ENCODE measurements around the gene RBM20. TPM values are rescaled to one million over a fixed set of nuclear protein-coding genes. Genes with fewer than 3 reads are reported as not detected.

Gene RBM20
- total RNA-seq, 1 donor from 2014 or later, result 101 TPM

- no peak for TF ChIP-seq CTCF (IDR thresholded peaks at IDR 0.05; ENCODE audit: borderline replicate concordance)
- peaks cover 20% of the 10 kb centered on the region for H3K4me1 ChIP-seq
- no peaks in the 10 kb centered on the region for H3K27me3 ChIP-seq (ENCODE audit: low read depth)
- intact Hi-C loops (cut with micrococcal nuclease), result no loop called here
- H3K4me3 ChIP-seq, result no peak overlapping the region
- H3K9me3 ChIP-seq (replicated peaks), result no peaks in the 10 kb centered on the region
- no peaks in the 10 kb centered on the region for H3K36me3 ChIP-seq
- no peak overlapping the region for H3K27ac ChIP-seq (replicated peaks)
- DNase-seq, result no peak
Observed at GRCh38 chr10:110628161-110628560, 16.0 kb upstream of the RBM20 start.

- no peak for TF ChIP-seq CTCF (IDR thresholded peaks at IDR 0.05; ENCODE audit: borderline replicate concordance)
- intact Hi-C loops (cut with micrococcal nuclease), result no loop called here
- peaks cover 20% of the 10 kb centered on the region for H3K4me1 ChIP-seq
- no peak for DNase-seq
- H3K4me3 ChIP-seq, result no peak overlapping the region
- H3K36me3 ChIP-seq, result no peaks in the 10 kb centered on the region
- no peaks in the 10 kb centered on the region for H3K9me3 ChIP-seq (replicated peaks)
- H3K27me3 ChIP-seq (ENCODE audit: low read depth), result no peaks in the 10 kb centered on the region
- peak overlapping the region; percentile 83 for H3K27ac ChIP-seq (replicated peaks)
Observed at GRCh38 chr10:110629680-110630191, 14.4 kb upstream of the RBM20 start.

- no peak overlapping the region for H3K4me3 ChIP-seq
- TF ChIP-seq CTCF (IDR thresholded peaks at IDR 0.05; ENCODE audit: borderline replicate concordance), result no peak
- DNase-seq, result no peak
- H3K27ac ChIP-seq (replicated peaks), result peak overlapping the region; percentile 83
- no peaks in the 10 kb centered on the region for H3K36me3 ChIP-seq
- intact Hi-C loops (cut with micrococcal nuclease), result no loop called here
- no peaks in the 10 kb centered on the region for H3K9me3 ChIP-seq (replicated peaks)
- peaks cover 40% of the 10 kb centered on the region for H3K4me1 ChIP-seq
- no peaks in the 10 kb centered on the region for H3K27me3 ChIP-seq (ENCODE audit: low read depth)
Observed at GRCh38 chr10:110631934-110632333, 12.2 kb upstream of the RBM20 start.

- Histone ChIP-seq H3K4me1 (peaks cover 47% of the 10 kb centered on the region), H3K27ac (replicated peaks) (peak overlapping the region; percentile 56), H3K36me3 (no peaks in the 10 kb centered on the region), H3K9me3 (replicated peaks) (no peaks in the 10 kb centered on the region), H3K4me3 (no peak overlapping the region), H3K27me3 (ENCODE audit: low read depth) (no peaks in the 10 kb centered on the region)
- intact Hi-C loops (cut with micrococcal nuclease), result no loop called here
- DNase-seq, result no peak
- no peak for TF ChIP-seq CTCF (IDR thresholded peaks at IDR 0.05; ENCODE audit: borderline replicate concordance)
Observed at GRCh38 chr10:110632591-110633215, 11.4 kb upstream of the RBM20 start.

- DNase-seq, result peak; percentile 77
- H3K27ac ChIP-seq (replicated peaks), result peak overlapping the region; percentile 87
Observed at GRCh38 chr10:110634527-110635209, 9.5 kb upstream of the RBM20 start.

More at GRCh38 chr10:110634527-110635209, 9.5 kb upstream of the RBM20 start:
- no peaks in the 10 kb centered on the region for H3K9me3 ChIP-seq (replicated peaks)
- no peak for TF ChIP-seq CTCF (IDR thresholded peaks at IDR 0.05; ENCODE audit: borderline replicate concordance)
- no peaks in the 10 kb centered on the region for H3K27me3 ChIP-seq (ENCODE audit: low read depth)
- no peak overlapping the region for H3K4me3 ChIP-seq
- intact Hi-C loops (cut with micrococcal nuclease), result no loop called here
- no peaks in the 10 kb centered on the region for H3K36me3 ChIP-seq
- peaks cover 47% of the 10 kb centered on the region for H3K4me1 ChIP-seq

All from left ventricle myocardium inferior (tissue), 1 donor.